GM18519 (cell line): ENCODE results near the gene LPAR1.
A peak's percentile ranks its signal among the peaks of the same experiment; 100 is the strongest.

ENCODE experiments used
- ATAC-seq: cut with Tn5 transposase; IDR thresholded peaks from one replicate; pipeline ENCODE4 v1.9.1; 2021; ENCODE audit warnings: mild to moderate bottlenecking, moderate library complexity; ENCODE audit not compliant: unreplicated experiment, low FRiP score

The LPAR1 gene

DNA sequence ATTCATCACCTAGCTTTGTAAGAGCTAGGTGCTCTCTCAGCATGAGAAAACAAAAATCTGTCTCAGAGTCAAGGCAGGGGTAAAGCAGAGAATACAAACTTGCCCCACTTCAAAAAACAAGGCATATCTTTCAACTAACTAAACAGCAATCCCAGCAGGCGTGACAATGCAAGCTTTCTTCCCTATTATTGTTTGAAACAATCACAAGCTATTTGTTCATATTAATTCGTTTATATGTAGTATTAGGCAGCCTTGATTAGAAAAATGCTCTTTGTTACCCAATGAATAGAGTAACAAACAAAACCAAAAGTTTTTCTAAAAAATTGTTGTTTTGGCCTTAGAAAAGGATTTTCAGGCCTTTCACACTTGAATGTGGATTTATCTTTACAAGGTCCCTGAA is 71.1 kb downstream of the LPAR1 start:
- ATAC-seq, result no peak

DNA sequence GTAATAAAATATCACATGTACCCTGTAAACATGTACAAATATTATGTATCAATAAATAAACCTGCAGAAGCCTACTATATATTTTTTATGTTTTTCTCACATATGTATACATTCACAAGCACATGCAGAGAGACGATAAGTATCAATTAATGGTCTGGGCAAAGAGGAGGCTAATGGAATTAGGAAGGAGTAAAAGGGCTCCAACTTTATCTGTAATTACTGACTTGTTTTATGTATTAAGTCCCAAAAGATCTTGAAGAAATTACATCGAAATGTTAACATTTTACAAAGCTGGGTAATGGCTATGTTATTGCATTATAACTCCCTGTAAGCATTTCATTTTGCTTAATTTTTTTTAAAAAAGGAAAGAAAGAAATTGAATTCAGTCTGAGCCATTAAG is 78.0 kb downstream of the LPAR1 start:
- no peak for ATAC-seq

DNA sequence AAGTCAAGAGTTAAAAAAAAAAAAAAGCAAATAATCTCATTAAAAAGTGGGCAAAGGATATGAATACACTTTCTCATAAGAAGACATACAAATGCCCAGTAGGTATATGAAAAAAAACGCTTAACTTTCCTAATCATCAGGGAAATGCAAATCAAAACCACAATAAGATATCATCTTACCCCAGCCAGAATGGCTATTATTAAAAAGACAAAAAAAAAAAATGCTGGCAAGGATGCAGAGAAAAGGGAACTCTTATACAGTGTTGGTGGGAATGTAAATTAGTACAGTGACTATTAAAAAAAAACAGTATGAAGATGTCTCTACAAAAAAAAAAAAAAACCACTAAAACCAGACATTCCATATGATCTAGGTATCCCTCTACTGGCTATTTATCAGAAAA is 79.4 kb downstream of the LPAR1 start:
- ATAC-seq, result no peak

DNA sequence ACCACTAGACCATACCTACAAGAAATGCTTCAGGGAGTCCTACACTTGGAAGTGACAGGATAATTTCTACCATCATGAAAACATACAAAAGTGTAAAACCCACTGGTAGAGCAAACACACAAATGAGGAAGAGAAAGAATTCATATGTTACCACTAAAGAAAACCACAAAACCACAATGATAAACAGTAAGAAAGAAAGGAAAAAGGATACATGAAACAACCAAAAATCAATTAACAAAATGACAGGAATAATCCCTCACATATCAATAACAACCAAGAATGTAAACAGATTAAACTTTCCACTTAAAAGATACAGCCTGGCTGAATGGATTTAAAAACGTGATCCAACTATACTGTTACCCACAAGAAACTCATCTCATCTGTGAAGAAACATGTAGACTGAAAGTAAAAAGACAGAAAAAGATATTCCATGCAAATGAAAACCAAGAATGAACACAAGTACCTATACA is 83.4 kb downstream of the LPAR1 start:
- peak; percentile 51 for ATAC-seq

DNA sequence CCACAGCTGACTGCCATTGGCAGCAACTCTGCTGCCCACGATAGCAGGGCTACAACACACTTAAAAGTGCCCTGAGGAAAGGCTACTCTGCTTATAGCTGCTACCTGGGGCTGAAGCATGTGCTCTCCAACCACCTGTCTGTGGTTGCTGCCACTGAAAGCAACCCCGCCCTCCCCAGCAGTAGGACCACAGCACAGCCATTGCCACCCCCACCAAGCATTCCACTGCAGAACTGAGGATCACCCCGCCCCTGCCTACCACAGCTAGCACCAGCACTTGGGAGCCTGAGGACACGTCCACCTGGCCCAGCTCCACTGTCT is 85.8 kb downstream of the LPAR1 start:
- ATAC-seq, result no peak

DNA sequence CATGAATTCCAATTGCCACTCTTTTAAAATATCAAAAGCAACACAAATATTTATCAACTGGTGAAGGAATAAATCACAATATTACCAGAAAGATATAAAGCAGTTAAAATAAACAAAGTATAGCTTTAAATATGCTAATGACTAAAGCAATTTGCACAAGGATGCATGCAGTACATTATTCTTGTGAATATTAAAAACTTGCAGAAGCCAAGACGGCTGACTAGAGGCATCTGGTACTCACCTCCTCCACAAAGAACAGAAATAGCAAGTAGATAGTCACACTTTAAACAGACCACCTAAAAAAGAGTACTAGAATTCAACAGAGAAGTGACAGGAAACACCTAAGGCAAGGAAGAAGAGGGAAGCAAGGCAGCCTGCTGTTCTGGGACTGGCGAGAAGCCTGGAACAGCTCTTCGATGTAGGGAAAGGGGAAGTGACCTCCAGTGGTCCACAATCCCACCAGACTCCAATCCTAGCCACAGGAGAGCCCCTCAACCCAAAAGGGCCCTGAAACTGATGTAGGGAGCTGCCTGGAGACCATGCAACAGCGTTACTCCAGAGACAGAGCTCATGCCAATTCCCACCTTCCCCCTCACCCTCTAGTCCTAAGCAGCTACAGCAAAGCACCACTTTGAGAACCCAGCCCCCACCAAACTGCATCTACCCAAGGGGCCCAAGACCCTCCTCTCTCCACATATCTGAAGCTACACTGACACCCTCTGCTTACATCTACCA is 86.3 kb downstream of the LPAR1 start:
- ATAC-seq, result no peak

DNA sequence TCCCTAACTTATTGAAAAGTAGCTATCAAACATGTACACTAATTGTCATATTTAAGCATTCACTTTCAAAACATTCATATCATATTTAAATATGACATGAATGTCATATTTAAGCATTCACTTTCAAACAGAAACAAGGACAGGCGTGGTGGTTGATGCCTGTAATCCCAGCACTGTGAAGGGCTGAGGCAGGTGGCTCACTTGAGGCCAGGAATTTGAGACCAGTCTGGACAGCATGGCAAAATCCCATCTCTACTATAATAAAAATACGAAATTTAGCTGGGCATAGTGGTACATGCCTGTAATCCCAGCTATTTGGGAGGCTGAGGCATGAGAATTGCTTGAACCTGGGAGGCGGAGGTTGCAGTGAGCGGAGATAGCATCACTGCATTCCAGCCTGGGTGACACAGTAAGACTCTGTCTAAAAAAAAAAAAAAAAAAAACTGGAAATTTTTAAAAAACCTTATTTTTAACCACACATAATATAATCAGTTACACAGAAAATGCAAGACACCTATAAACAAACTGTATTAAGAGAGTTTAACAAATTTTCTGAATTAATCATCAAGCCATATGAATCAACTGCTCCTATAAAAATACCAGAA is 88.1 kb downstream of the LPAR1 start:
- ATAC-seq, result no peak

DNA sequence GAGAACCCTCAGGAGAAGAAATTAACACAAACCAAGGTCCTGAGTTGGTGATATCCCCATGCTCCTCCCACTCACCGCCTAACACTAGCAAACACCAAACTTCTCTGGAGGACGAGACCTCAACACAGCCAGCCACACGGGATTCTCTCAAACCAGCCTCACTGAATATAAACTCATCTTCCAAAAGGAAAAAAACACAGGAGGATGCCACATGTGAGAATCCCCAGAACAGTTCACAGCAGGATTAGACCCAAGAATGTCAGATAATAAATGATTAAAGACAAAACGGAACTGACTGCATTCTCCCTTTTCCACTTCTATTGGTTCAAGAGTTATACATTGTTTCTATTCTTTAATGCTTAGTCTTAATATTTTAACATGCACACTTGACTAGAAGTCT is 89.2 kb downstream of the LPAR1 start:
- ATAC-seq, result no peak

DNA sequence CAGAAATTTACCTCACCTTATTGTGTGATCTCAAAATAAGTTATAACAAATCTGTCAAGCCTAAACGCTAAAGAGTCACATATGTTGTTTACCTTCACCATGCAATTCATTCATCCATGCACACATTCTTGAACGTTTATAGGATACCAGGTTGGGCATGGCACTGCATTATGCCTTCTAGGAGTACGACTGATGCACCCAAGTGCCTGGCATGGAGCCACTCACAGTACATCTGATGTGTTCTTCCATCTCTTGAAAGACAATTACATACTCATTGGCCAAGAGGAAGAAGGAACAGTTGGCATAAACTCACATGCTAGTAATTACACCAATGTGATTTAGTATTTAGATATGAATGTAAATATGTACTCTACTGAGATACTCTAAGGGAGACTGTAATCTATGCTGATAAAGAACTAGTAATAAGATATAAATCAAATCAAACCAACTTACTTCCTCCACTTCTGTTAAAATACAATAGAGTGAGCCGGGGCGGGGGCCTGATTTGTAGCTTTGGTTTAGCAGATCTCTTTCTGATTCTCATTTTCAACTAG is 90.7 kb downstream of the LPAR1 start:
- ATAC-seq, result no peak

DNA sequence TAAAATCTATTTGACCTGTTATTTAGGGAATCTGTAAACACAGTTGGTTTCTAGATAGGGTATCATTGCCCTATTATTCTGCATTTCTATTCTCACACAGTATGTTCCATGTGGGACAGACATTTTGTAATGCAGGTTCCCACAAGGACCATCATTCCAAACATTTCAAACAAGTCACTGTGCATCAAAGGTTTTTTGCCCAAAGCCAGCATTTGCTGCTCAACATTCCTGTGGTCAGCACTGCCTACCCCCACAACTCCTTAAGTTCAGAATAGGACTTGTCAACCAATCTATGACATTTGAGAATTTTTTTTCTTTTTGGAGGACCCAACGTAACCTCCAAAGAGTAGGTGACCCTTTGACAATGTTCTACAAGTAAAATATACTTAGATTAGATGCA is 95.7 kb downstream of the LPAR1 start:
- ATAC-seq, result no peak

DNA sequence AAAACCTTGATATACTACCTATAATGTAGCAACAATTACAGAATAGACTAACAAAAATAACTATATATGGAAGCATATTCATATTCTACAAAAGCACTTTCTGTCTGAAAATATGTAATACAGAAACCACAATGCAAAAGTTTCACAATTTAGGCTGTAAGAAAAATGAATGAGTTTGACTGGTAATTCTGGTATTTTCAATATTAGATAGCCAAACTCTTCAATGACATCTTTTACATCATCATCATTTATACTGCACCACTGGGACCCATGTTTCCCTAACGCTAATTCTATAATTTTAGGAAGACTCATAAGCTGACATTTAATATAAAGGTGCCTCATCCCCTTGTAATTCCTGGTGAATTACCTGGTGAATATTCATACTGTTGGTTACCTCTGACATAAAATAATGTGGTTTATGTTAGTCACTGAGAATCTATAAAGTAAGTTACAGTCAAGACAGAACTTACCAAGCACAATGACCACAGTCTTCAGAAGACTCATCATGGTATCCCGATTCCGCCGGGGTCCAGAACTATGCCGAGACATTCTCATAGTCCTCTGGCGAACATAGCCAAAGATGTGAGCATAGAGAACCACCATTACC is 97.2 kb downstream of the LPAR1 start:
- ATAC-seq, result no peak

DNA sequence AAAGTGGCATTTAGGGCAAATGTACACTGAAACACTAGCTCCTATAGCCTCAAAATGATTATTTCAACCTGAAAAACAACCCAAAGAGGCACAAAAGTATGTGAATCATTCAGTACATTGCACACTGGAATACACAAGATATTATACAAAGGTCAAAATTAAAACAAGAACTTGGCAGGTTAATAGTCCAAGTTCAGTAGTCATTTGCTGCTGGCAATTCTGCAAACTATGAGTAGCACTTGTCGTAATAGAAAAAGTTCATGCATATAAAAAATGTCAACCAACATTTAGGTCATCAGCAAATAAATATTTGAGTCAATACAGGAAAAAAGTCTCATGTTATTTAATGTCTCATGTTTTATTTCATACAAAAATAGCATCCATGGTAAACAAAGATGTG is 98.7 kb downstream of the LPAR1 start:
- no peak for ATAC-seq

DNA sequence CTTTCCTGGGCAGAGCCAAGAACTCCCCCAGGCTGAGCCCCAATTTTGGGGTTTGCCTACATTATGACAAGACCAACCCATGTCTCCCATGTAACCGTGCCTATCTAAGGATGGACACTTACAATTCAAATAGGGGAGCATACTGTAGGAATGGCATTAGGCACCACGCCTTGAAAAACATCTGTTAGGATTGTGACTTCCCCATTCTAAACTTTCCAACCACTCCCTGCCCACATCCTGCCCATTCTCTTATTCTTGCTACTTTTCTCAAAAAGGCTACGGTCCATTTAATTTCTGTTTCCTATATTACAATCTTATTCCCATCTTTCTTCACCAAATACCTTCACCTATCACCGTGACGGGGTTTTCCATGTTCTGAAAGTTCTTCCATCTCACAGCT is 99.2 kb downstream of the LPAR1 start:
- ATAC-seq, result no peak

DNA sequence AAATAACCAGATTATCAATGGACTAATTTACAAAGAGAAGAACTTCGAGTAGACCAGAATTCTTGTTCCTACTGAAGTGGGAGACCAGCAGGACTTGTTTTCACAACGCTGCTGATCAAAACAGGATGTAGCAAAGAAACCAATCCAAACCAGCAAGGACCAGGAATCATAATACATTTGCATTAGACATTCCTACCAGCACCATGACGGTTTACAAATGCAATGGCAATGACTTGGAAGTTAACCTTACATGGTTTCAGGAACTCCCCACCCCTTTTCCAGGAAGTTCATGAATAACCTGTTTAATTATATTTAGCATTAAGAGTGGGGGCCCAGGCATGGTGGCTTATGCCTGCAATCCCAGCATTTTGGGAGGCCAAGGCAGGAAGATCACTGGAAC is 100.0 kb downstream of the LPAR1 start:
- ATAC-seq, result no peak

DNA sequence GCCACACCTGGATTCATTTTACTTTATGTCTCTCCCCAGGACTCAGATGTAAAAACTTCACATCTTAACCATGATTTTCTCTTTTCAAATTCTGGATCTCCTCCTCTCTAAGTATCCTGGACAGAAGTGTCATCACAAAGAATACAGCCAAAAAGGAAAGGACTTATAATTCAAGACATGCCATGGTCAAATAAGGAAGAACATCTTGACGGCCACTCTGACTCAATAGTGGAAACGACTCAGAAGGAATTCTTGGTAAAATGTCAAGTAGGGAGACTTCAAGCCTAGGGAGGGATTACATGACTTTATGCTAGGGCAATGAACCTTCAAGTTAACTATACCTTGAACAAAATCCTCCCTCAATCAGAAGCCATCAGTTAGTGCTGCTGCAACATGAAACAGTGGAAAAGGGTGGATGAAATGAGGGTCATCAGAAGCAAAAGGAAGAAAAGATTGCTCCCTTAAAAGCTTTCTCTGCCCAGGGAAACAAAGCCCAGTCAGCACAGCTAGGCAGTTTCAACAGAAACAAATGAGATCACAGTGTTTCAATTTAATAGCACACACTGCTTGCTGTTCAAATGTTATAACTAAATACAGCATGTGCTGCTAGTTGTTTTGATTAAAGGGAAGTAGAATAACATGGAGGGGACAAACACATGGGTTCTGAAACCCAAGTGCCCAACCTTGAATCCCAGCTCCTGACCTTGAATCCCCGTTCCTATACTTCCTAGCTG is 101.4 kb downstream of the LPAR1 start:
- ATAC-seq, result no peak

DNA sequence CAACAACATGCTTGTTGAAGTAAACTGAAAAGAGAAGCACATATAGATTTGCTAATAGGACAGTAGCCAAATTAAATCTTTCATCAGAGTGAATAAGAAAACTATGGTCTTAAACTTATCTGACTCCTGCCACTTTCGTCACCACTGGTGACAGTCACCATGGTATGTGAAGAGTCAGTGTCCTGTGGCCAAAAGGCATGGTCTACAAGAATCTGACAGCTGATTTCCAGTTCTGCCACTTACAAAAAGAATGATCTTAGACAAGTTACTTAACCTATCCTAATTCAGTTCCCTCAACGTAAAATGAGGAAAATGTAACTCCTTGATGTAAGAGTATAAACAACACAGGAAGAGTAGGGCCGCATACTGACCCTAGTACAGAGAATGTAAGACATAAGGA is 102.0 kb downstream of the LPAR1 start:
- no peak for ATAC-seq

DNA sequence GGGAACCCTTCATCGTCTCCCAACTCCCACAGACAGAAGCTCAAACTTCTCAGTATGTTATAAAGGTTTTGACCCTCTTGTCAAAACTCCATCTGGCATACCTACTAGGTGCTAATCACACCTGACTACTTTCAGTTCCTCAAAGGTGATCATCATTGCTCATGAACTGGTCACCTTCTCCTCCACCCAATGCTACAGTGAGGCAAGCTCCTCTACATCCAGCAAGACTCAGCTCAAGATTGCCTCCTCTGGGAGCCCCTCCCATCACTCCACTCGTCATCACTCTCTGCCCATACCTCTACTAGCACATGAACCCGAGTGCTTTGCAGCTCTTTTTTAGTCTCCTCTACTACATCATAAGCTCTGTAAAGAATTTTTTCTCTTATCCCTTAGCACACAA is 102.4 kb downstream of the LPAR1 start:
- no peak for ATAC-seq

DNA sequence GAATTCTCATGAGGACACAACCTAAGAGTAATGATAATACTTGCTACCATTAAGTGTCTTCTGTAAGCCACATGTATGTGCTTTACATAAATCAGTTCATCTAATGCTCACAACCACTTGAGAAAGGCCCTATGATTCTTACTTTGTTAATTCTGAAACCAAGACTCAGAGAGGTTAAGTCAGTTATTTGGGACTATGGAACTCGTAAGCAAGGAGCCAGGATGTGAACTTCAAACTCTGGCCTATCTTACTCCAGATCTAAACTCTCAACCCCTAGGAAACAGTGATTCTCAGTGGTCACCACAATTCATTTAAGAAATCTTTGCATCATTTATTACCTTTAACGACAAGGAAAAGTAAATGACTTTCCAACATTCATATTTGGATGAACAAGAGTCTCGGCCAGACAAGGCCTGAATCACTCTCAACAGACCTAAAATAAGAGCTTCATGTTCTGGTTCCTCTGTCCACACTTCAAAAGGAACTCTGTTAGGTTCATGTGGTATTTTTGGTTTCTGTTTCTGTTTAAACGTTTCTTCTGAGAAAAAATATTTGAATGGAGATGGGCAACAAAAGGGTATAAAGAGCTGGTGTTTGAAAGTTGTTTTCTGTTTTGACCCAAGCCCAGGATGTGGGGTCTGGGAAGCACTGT is 104.8 kb downstream of the LPAR1 start:
- no peak for ATAC-seq

DNA sequence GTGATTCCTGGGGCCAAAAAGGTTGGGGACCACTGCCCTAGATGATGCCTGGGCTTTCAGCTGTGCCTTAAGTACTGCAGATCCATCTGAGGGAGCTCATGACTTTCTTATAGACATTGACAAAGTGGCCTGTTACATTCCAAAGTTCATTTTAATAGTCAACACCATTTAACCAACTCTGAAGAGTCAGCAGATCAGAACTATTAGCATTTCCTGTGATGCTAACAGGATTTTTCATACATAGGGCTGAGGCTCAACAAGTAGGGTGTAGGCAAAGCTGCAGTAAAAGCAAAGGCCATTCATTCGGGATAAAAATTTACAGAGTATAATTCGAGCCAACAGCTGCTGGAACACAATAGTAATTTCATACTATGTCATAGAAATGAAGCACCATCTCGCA is 105.4 kb downstream of the LPAR1 start:
- no peak for ATAC-seq

DNA sequence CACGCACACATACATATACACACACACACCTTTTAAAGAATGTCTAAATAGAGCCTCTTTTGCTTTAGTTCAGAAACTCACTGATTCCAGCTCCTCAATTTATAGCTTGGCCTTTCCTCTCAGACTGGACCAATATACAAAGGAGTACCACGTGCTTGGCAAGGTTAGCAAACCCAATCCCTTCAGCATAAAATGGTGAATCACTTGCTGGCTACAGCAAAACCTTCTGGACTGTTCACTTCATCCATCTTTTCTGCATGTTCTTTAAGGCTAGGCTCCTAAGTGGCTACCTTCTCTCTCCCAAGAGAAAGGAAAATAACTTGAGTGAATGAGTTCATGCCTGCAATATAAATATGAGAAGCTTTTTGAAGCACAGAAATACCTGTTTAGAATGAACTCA is 109.7 kb downstream of the LPAR1 start:
- ATAC-seq, result no peak
